ENCODE measurements around the gene LTBP4.
A peak's percentile ranks its signal among the peaks of the same experiment; 100 is the strongest.

Gene LTBP4

GRCh38 chr19:40598121-40598917 is 2.9 kb upstream of the LTBP4 start (continued):
- TF ChIP-seq, protein P1, sequence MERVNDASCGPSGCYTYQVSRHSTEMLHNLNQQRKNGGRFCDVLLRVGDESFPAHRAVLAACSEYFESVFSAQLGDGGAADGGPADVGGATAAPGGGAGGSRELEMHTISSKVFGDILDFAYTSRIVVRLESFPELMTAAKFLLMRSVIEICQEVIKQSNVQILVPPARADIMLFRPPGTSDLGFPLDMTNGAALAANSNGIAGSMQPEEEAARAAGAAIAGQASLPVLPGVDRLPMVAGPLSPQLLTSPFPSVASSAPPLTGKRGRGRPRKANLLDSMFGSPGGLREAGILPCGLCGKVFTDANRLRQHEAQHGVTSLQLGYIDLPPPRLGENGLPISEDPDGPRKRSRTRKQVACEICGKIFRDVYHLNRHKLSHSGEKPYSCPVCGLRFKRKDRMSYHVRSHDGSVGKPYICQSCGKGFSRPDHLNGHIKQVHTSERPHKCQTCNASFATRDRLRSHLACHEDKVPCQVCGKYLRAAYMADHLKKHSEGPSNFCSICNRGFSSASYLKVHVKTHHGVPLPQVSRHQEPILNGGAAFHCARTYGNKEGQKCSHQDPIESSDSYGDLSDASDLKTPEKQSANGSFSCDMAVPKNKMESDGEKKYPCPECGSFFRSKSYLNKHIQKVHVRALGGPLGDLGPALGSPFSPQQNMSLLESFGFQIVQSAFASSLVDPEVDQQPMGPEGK (tag by site-specific recombination; IDR thresholded peaks at IDR 0.05): peak; percentile 99
- peak; percentile 96 for TF ChIP-seq ZBTB7A (tag by site-specific recombination; IDR thresholded peaks at IDR 0.05; ENCODE audit: low read depth)
- no peak for TF ChIP-seq ZNF549 (tag by site-specific recombination; IDR thresholded peaks at IDR 0.05)
- TF ChIP-seq, protein P2, sequence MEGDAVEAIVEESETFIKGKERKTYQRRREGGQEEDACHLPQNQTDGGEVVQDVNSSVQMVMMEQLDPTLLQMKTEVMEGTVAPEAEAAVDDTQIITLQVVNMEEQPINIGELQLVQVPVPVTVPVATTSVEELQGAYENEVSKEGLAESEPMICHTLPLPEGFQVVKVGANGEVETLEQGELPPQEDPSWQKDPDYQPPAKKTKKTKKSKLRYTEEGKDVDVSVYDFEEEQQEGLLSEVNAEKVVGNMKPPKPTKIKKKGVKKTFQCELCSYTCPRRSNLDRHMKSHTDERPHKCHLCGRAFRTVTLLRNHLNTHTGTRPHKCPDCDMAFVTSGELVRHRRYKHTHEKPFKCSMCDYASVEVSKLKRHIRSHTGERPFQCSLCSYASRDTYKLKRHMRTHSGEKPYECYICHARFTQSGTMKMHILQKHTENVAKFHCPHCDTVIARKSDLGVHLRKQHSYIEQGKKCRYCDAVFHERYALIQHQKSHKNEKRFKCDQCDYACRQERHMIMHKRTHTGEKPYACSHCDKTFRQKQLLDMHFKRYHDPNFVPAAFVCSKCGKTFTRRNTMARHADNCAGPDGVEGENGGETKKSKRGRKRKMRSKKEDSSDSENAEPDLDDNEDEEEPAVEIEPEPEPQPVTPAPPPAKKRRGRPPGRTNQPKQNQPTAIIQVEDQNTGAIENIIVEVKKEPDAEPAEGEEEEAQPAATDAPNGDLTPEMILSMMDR (tag by site-specific recombination; IDR thresholded peaks at IDR 0.05): peak; percentile 99
- TF ChIP-seq ZNF174 (tag by site-specific recombination; IDR thresholded peaks at IDR 0.05): no peak
- TF ChIP-seq, protein P3, sequence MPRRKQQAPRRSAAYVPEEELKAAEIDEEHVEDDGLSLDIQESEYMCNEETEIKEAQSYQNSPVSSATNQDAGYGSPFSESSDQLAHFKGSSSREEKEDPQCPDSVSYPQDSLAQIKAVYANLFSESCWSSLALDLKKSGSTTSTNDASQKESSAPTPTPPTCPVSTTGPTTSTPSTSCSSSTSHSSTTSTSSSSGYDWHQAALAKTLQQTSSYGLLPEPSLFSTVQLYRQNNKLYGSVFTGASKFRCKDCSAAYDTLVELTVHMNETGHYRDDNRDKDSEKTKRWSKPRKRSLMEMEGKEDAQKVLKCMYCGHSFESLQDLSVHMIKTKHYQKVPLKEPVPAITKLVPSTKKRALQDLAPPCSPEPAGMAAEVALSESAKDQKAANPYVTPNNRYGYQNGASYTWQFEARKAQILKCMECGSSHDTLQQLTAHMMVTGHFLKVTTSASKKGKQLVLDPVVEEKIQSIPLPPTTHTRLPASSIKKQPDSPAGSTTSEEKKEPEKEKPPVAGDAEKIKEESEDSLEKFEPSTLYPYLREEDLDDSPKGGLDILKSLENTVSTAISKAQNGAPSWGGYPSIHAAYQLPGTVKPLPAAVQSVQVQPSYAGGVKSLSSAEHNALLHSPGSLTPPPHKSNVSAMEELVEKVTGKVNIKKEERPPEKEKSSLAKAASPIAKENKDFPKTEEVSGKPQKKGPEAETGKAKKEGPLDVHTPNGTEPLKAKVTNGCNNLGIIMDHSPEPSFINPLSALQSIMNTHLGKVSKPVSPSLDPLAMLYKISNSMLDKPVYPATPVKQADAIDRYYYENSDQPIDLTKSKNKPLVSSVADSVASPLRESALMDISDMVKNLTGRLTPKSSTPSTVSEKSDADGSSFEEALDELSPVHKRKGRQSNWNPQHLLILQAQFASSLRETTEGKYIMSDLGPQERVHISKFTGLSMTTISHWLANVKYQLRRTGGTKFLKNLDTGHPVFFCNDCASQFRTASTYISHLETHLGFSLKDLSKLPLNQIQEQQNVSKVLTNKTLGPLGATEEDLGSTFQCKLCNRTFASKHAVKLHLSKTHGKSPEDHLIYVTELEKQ (tag by site-specific recombination; IDR thresholded peaks at IDR 0.05; ENCODE audit: borderline replicate concordance): no peak
- peak; percentile 97 for TF ChIP-seq ZXDB (tag by site-specific recombination; IDR thresholded peaks at IDR 0.05)
- TF ChIP-seq MEIS1 (CRISPR knock-in tag; IDR thresholded peaks at IDR 0.05; ENCODE audit: borderline replicate concordance): no peak
- no peak for TF ChIP-seq ZNF214 (tag by site-specific recombination; IDR thresholded peaks at IDR 0.05; ENCODE audit: borderline replicate concordance)
- TF ChIP-seq ZNF148 (tag by site-specific recombination; IDR thresholded peaks at IDR 0.05; ENCODE audit: borderline replicate concordance): peak; percentile 86
- TF ChIP-seq, protein P4, sequence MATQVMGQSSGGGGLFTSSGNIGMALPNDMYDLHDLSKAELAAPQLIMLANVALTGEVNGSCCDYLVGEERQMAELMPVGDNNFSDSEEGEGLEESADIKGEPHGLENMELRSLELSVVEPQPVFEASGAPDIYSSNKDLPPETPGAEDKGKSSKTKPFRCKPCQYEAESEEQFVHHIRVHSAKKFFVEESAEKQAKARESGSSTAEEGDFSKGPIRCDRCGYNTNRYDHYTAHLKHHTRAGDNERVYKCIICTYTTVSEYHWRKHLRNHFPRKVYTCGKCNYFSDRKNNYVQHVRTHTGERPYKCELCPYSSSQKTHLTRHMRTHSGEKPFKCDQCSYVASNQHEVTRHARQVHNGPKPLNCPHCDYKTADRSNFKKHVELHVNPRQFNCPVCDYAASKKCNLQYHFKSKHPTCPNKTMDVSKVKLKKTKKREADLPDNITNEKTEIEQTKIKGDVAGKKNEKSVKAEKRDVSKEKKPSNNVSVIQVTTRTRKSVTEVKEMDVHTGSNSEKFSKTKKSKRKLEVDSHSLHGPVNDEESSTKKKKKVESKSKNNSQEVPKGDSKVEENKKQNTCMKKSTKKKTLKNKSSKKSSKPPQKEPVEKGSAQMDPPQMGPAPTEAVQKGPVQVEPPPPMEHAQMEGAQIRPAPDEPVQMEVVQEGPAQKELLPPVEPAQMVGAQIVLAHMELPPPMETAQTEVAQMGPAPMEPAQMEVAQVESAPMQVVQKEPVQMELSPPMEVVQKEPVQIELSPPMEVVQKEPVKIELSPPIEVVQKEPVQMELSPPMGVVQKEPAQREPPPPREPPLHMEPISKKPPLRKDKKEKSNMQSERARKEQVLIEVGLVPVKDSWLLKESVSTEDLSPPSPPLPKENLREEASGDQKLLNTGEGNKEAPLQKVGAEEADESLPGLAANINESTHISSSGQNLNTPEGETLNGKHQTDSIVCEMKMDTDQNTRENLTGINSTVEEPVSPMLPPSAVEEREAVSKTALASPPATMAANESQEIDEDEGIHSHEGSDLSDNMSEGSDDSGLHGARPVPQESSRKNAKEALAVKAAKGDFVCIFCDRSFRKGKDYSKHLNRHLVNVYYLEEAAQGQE (tag by site-specific recombination; IDR thresholded peaks at IDR 0.05): peak; percentile 82
- TF ChIP-seq, protein P5, sequence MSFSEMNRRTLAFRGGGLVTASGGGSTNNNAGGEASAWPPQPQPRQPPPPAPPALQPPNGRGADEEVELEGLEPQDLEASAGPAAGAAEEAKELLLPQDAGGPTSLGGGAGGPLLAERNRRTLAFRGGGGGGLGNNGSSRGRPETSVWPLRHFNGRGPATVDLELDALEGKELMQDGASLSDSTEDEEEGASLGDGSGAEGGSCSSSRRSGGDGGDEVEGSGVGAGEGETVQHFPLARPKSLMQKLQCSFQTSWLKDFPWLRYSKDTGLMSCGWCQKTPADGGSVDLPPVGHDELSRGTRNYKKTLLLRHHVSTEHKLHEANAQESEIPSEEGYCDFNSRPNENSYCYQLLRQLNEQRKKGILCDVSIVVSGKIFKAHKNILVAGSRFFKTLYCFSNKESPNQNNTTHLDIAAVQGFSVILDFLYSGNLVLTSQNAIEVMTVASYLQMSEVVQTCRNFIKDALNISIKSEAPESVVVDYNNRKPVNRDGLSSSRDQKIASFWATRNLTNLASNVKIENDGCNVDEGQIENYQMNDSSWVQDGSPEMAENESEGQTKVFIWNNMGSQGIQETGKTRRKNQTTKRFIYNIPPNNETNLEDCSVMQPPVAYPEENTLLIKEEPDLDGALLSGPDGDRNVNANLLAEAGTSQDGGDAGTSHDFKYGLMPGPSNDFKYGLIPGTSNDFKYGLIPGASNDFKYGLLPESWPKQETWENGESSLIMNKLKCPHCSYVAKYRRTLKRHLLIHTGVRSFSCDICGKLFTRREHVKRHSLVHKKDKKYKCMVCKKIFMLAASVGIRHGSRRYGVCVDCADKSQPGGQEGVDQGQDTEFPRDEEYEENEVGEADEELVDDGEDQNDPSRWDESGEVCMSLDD (tag by site-specific recombination; IDR thresholded peaks at IDR 0.05): peak; percentile 99
- peak; percentile 97 for TF ChIP-seq ZEB2 (tag by site-specific recombination; IDR thresholded peaks at IDR 0.05)
- TF ChIP-seq MYNN (tag by site-specific recombination; IDR thresholded peaks at IDR 0.05; ENCODE audit: borderline replicate concordance): 0 out of 2 replicates have a peak, but pooled peaks have one; percentile 20
- TF ChIP-seq ZNF776 (tag by site-specific recombination; IDR thresholded peaks at IDR 0.05; ENCODE audit: borderline replicate concordance): no peak
- peak; percentile 52; the same call in 1 of the 2 replicates for TF ChIP-seq ZBTB44 (tag by site-specific recombination; IDR thresholded peaks at IDR 0.05)
- peak; percentile 66 for TF ChIP-seq YY2 (tag by site-specific recombination; IDR thresholded peaks at IDR 0.05)
